Pons (tissue), 1 donor: ENCODE results near the gene FAM20C.
"Not testable (repeated sequence)": the region's sequence is repeated elsewhere in the genome, so short reads cannot be mapped to it uniquely, and the experiment has no call there.

Source experiments
- DNase-seq: peaks from one replicate; pipeline ENCODE4 v3.0.0-alpha.2; 2016; ENCODE audit warnings: low spot score

The FAM20C gene

GRCh38 chr7:259191-259505 is 66.8 kb downstream of the FAM20C start:
- DNase-seq, result no peak

GRCh38 chr7:259751-260405 is 67.5 kb downstream of the FAM20C start:
- no peak for DNase-seq

- no peak for DNase-seq
Measured at GRCh38 chr7:260441-261281, 68.3 kb downstream of the FAM20C start.

GRCh38 chr7:261341-262250 is 69.2 kb downstream of the FAM20C start:
- no peak for DNase-seq

GRCh38 chr7:262251-262572 is 69.8 kb downstream of the FAM20C start:
- DNase-seq, result no peak

GRCh38 chr7:262631-263311 is 70.4 kb downstream of the FAM20C start:
- DNase-seq, result not testable (repeated sequence)

GRCh38 chr7:263483-264351 is 71.3 kb downstream of the FAM20C start:
- DNase-seq, result not testable (repeated sequence)

- no peak for DNase-seq
Measured at GRCh38 chr7:264541-265191, 72.3 kb downstream of the FAM20C start.

GRCh38 chr7:265192-265997 is 73.0 kb downstream of the FAM20C start:
- no peak for DNase-seq

- no peak for DNase-seq
Measured at GRCh38 chr7:265998-266850, 73.9 kb downstream of the FAM20C start.

GRCh38 chr7:266851-267840 is 74.8 kb downstream of the FAM20C start:
- no peak for DNase-seq

GRCh38 chr7:268991-269390 is 76.6 kb downstream of the FAM20C start:
- DNase-seq, result no peak

- no peak for DNase-seq
Measured at GRCh38 chr7:269721-270120, 77.3 kb downstream of the FAM20C start.

- no peak for DNase-seq
Measured at GRCh38 chr7:270351-270983, 78.1 kb downstream of the FAM20C start.

- no peak for DNase-seq
Measured at GRCh38 chr7:271266-272107, 79.1 kb downstream of the FAM20C start.

GRCh38 chr7:272108-272615 is 79.8 kb downstream of the FAM20C start:
- no peak for DNase-seq
